HG02610 (cell line): ENCODE results near the gene SAMD14.
"Not testable (repeated sequence)": the region's sequence is repeated elsewhere in the genome, so short reads cannot be mapped to it uniquely, and the experiment has no call there.

Source experiments
- ATAC-seq: cut with Tn5 transposase; IDR thresholded peaks from one replicate; pipeline ENCODE4 v1.9.1; 2021; ENCODE audit warnings: mild to moderate bottlenecking, moderate library complexity; ENCODE audit not compliant: unreplicated experiment

SAMD14 gene

DNA sequence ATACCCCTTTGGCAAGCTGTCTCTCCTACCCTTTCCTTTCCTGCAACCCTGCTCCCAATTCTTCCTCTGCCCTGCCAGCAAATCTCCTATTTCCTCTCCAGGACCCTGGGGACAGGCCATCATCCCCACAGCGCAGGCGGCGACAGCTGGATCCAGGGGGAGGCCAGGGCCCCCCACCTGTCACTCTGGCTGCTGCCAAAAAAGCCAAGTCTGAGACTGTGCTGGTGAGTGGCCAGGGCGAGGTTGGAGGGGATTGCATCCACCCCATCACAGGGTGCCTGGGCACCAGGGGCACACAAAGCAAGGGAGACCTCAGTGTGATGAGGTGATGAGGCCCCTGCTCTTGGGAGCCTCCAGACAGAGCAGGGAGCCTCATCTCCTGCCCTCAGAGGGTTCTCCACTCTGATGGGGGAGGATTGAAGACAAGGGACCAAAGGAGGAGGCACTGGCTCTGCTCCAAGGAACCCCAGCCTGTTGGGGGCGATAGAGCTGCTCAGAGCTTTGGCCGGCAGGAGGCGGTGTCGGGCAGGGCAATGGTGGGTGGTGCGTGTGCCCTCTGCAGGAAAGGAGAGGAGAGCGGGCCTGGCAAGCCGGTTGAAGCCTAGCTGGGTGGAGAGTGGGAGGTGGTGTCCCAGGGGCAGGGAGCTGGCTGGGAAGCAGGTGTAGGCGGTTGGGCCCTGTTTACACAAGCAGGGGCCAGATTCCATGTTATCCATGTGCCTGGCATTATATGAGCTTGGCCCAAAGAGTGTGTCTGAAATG is 50.4 kb downstream of the SAMD14 start:
- no peak for ATAC-seq

DNA sequence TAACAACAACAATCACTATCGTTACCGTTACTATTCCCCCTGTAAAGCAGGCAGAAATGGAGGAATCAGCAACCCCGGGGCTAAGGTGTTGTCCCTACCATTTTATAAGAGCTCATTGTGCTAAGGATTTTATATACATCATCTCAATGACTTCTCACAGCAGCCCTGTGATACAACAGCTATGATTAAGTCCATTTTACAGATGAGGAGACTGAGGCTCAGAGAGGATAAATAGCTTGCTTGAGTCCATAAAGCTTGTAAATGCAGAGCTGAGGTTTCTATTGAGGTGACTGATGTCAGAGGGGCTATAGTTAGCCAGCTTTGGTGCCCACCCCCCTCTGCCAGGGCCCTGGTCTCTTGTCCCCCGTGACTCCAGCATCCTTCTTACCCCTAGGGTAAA is 51.5 kb downstream of the SAMD14 start:
- no peak for ATAC-seq

- no peak for ATAC-seq
These were observed 53.2 kb downstream of the SAMD14 start for GRCh38 chr17:50076591-50077235.

- no peak for ATAC-seq
These were observed 53.8 kb downstream of the SAMD14 start for GRCh38 chr17:50076221-50076590.

- no peak for ATAC-seq
These were observed 54.4 kb downstream of the SAMD14 start for GRCh38 chr17:50075446-50076032.

DNA sequence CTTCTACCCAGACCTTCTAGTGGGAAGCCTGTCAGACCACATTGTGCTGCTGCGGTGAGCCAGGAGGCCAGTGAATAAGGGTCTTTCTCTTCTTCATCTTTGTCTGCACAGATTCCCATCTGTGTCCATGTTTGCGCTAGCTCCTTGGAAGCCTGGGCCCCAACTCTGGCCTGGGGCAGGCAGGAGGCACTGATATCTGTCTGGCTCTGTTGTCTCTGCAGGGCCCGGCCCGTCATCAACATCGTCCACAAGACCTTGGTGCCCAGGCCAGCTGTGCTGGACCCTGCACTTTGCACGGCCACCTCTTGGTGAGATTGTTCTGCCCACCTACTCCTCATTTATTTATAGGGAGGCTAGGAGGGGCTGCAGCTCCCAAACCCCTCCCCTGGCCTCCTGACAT is 55.7 kb downstream of the SAMD14 start:
- no peak for ATAC-seq

DNA sequence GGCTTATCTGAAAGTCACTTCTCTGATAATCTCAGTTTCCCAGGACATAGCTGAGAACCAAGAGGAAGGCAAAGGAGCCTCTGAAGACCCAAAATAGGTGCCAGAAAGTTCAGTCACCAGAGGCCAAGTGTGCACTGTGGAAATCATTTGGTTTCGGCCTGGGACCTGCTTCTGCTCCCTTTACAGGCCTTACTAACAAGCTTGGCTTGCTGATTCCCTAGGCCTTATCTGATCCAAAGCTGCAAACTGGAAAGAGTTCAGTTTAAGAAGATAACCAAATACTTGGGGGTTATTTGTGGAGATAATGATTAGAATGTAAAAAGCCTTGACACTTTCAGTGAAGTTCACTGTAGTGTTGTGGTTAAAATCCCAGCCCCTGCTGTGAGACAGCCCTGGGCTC is 57.0 kb downstream of the SAMD14 start:
- no peak for ATAC-seq

DNA sequence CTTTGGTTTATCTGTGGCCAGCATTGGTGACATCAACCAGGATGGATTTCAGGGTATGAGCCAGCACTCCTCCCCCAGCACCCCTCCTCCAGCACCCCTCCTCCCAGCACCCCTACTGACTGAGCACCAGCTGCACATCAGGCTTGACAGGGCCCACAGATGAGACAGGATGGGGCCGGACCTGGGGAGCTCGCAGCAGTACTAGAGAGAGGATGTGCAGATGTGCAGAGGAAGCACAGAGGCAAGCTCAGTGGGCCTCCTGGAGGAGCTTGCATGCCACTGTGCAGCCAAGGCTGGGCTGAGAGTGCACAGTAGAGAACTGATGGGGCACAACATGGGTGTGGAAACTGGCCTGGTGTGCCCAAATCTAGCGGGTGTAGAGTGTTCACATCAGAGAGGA is 57.8 kb downstream of the SAMD14 start:
- no peak for ATAC-seq

GRCh38 chr17:50071692-50072091 is 58.3 kb downstream of the SAMD14 start:
- ATAC-seq: no peak

- ATAC-seq: no peak
These were observed 58.9 kb downstream of the SAMD14 start for GRCh38 chr17:50070908-50071680.

GRCh38 chr17:50067996-50068395 is 62.0 kb downstream of the SAMD14 start:
- ATAC-seq: no peak

- no peak for ATAC-seq
These were observed 63.0 kb downstream of the SAMD14 start for GRCh38 chr17:50066995-50067394.

DNA sequence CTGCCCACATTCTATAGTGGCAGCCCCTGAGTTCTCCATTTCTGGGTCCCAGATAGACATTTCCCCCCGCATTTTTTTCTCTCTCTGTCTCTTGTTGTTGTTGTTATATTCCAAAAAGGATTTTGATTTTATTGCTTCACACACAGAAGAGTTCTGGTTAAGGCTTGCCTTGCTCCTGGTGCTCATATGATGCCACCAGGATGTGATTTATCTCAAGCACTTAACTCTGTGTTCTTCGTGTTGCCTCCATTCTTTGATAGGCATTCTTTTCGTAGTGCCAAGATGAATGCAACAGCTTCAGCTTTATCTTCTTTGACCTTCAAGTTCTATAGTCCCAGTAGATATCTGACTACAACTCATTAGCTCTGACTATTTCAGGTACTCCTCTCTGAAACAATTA is 64.9 kb downstream of the SAMD14 start:
- no peak for ATAC-seq

DNA sequence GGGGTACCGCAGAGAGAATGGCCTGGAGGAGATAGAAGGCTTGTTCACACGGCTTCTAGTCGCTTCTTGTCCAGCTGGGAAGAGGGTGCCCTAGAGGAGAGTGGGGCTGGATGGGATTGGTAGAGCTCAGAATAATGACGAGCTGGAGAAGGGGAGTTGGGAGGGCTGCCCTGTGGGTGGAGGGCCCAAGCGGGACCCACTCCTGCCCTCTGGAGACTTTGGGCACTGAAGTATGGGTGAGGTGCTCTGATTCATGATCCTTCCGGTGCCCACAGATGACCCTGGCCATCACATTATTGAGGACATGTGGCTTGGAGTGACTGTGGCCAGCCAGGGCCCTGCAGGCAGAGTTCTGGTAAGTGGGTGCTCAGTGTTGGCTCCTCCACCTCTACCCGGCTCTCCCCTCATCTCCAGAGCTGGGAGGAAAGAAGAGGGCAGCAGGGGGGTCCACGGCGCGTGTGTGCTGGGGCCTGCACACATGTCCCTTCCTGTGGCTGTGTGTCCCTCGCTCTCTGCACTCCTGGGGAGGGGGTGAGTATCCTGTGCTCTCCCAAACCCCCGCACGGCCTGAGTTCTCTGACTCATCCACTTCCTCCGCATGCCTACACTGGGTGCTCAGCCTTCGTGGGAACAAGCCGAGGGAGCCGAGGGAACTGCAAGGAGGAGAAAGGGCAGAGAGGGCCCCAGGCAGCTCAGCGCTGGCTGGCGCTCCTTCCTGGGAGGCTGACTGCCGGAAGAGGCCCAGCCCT is 65.5 kb downstream of the SAMD14 start:
- no peak for ATAC-seq

GRCh38 chr17:50063561-50064252 is 66.3 kb downstream of the SAMD14 start:
- ATAC-seq: no peak

DNA sequence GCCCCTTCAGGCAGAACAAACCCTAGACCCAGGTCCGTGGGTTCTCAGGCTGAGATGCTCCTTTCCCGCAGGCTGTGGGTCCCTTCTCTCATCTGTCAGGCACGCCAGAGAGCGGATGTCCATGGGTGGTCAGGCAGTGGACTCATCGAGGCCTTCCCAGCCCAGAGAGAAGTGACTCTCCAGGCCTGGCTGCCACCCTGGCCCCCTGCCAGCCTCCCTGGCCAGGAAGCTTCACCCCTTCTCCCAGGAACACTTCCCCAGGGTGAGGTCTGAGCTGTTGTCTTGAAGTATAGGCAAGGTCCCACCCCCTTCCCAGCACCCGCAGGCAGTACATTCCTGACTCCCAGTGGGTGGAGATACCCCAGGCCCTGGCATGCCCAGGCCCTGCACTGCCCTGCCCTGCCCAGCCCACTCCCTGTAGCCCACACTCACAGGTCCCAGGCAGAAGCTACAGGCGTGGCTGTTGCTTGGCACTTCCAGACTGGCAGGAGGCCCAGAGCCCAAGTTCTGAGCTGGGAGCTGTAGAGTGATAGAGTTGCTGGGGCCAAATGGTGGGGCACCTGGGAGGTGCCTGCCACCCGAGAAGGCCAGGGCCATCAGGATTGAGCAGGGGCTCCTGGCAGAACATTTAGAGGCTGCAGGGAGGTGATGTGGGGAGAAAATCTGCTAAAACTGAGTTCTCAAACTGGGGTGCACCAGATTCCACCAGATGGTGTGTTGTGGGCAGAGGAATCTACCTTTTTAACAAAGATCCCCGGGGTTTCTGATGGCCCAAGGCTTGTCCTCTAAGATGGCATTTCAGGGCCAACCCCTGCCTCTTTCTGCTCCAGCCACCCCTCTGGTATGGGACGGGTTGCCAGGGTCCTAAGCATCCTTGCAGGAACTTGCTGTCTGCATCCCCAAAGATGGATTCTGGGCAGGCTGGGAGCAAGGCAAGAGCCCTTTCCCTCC is 67.4 kb downstream of the SAMD14 start:
- no peak for ATAC-seq

DNA sequence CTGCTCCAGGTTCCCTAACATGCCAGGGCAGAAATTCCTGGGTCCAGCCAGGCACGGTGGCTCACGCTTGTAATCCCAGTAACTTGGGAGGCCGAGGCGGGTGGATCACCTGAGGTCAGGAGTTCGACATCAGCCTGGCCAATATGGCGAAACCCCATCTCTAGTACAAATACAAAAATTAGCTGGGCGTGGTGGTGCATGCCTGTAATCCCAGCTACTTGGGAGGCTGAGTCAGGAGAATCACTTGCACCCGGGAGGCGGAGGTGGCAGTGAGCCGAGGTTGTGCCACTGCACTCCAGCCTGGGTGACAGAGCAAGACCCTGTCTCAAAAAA is 68.3 kb downstream of the SAMD14 start:
- not testable (repeated sequence) for ATAC-seq

DNA sequence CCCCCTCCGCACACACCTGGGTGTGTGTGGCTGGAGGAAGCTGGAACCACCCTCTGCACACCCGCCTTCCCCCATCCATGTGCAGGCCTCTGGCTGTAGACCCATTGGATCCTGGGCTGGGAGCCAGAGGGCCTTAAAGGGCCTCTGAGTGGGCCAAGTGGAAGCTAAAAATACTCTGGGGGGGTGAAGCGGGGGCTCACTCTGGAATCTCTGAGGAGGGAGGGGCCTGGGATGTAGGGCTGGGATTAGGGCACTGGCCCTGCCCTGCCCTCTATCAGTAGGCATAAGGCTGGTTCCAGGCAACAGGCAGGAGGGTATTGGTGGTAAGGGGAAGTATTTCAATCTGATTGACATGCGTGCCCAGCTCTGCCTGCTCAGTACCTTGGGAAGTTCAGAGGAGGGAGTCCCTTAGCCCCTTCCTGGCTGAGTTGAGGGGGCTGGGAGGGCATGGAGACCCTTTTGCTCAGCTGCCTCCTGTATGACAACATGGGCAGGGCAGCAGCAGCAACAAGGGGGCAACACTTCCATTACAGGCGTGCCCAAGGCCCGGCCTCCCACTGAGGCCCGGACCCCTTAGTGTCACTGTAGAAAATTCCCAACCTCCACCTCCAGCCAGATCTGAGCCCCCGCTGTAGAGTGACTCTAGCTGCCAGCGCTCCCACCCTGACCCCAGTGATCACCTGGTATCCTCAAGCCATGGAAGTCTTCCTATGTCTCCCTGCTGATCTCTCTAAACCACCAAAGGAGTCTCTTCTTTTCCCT is 68.8 kb downstream of the SAMD14 start:
- no peak for ATAC-seq
